A549 (cell line): ENCODE measurements around the gene ZC3H12D. TPM values are rescaled to one million over a fixed set of nuclear protein-coding genes. Genes with fewer than 3 reads are reported as not detected.

Experiments used
- ATAC-seq, 2 experiments: fragments of 200-7000 bp in 1 of 2; fragments of >200 bp in 1 of 2; cut with Nextera tagmentation in 1 of 2; cut with Tn5 transposase in 1 of 2; 3 replicates each; pipeline versions ENCODE4 v1.8.0 to v1.9.1; 2018 to 2020; ENCODE audit warnings: mild to moderate bottlenecking in 1 of 2, moderate library complexity in 1 of 2
- CTCF ChIA-PET: fragments of 300-600 bp; sonication (Branson Sonifier 250); formaldehyde crosslinking; extraction: SDS; loops from one replicate; lab custom pipeline; 2021; ENCODE audit warnings: antibody characterized with exemption, inconsistent platforms; lab: Yijun Ruan, JAX
- POLR2A ChIA-PET: fragments of 350-600 bp; formaldehyde crosslinking; extraction: SDS; loops from one replicate; lab custom pipeline; 2021; ENCODE audit warnings: antibody characterized with exemption, inconsistent platforms; lab: Yijun Ruan, JAX
- DNase-seq, 2 experiments: peaks; one replicate each; pipeline versions ENCODE4 v3.0.0 to v3.0.0-alpha.2; 2011 to 2016; ENCODE audit warnings: low read depth in 1 of 2, low spot score in 1 of 2
- FAIRE-seq: peaks from 2 replicates; lab custom pipeline; 2011; peaks lifted over from hg19 to GRCh38; lab: Jason Lieb, UNC
- H3K27ac ChIP-seq, 2 experiments: fragments of >200 bp; sonication (Bioruptor Twin); formaldehyde crosslinking; 3 replicates each; pipeline ENCODE4 v1.5.1; 2016 to 2017
- H3K4me1 ChIP-seq: fragments of >200 bp; sonication (Bioruptor Twin); formaldehyde crosslinking; 3 replicates; pipeline ENCODE4 v1.6.1; 2016
- H3K4me2 ChIP-seq: fragments of >200 bp; sonication (Bioruptor Twin); formaldehyde crosslinking; 3 replicates; pipeline ENCODE4 v1.6.1; 2016
- H3K4me3 ChIP-seq: fragments of >200 bp; sonication (Bioruptor Twin); formaldehyde crosslinking; 3 replicates; pipeline ENCODE4 v1.5.1; 2016
- H3K9me3 ChIP-seq: fragments of >200 bp; sonication (Bioruptor Twin); formaldehyde crosslinking; 3 replicates; pipeline ENCODE4 v1.6.1; 2016
- BHLHE40 ChIP-seq: IDR thresholded peaks from 2 replicates; pipeline ENCODE4 v1.6.1; 2012; ENCODE audit warnings: low read depth, low read length, inconsistent platforms
- CEBPB ChIP-seq, 2 experiments: fragments of >200 bp in 1 of 2; sonication (Bioruptor Twin) in 1 of 2; formaldehyde crosslinking in 1 of 2; IDR thresholded peaks; 2 replicates each; pipeline ENCODE4 v1.6.1; 2012 to 2016
- EP300 ChIP-seq, 2 experiments: fragments of >200 bp; sonication (Bioruptor Twin); formaldehyde crosslinking; IDR thresholded peaks; 2 replicates in 1 of 2; 3 replicates in 1 of 2; pipeline ENCODE4 v1.6.1; 2016 to 2017
- ESRRA ChIP-seq: fragments of 150-350 bp; IDR thresholded peaks from 2 replicates; pipeline ENCODE4 v1.6.1; 2014; ENCODE audit warnings: mild to moderate bottlenecking, low read length, borderline replicate concordance
- FOXS1 ChIP-seq: fragments of 250-450 bp; sonication (Bioruptor Pico); IDR thresholded peaks from 2 replicates; pipeline ENCODE4 v1.5.0; 2020; ENCODE audit warnings: mild to moderate bottlenecking, moderate library complexity
- HOXB13 ChIP-seq: fragments of 250-450 bp; sonication (Bioruptor Pico); IDR thresholded peaks from 2 replicates; pipeline ENCODE4 v1.5.0; 2020; ENCODE audit warnings: low read depth, mild to moderate bottlenecking, moderate library complexity
- HOXB5 ChIP-seq: fragments of 250-450 bp; sonication (Bioruptor Pico); IDR thresholded peaks from 2 replicates; pipeline ENCODE4 v1.5.0; 2020; ENCODE audit warnings: mild to moderate bottlenecking, moderate library complexity
- KDM1A ChIP-seq: fragments of 200-600 bp; sonication (generic); IDR thresholded peaks from 2 replicates; pipeline ENCODE4 v1.6.1; 2016; ENCODE audit warnings: low read depth, mild to moderate bottlenecking
- NFE2L2 ChIP-seq: fragments of 150-350 bp; conservative IDR thresholded peaks from 2 replicates; pipeline ENCODE4 v1.6.1; 2014; ENCODE audit warnings: low read length
- NPAS2 ChIP-seq: fragments of 250-450 bp; sonication (Bioruptor Pico); IDR thresholded peaks from 2 replicates; pipeline ENCODE4 v1.8.0; 2022; ENCODE audit warnings: mild to moderate bottlenecking, moderate library complexity, borderline replicate concordance
- PHF8 ChIP-seq: fragments of 200-600 bp; sonication (generic); IDR thresholded peaks from 2 replicates; pipeline ENCODE4 v1.6.1; 2016; ENCODE audit warnings: low read depth, mild to moderate bottlenecking, antibody characterized with exemption, moderate library complexity, borderline replicate concordance
- RAD21 ChIP-seq, 2 experiments: fragments of >200 bp in 1 of 2; sonication (Bioruptor Twin) in 1 of 2; formaldehyde crosslinking in 1 of 2; IDR thresholded peaks in 1 of 2; conservative IDR thresholded peaks in 1 of 2; 2 replicates in 1 of 2; 3 replicates in 1 of 2; pipeline ENCODE4 v1.6.1; 2012 to 2018; ENCODE audit warnings: inconsistent platforms in 1 of 2
- SMC3 ChIP-seq: fragments of >200 bp; sonication (Bioruptor Twin); formaldehyde crosslinking; IDR thresholded peaks from 3 replicates; pipeline ENCODE4 v1.6.1; 2018; ENCODE audit warnings: inconsistent platforms
- TP53 ChIP-seq: fragments of 250-450 bp; sonication (Bioruptor Pico); IDR thresholded peaks from 2 replicates; pipeline ENCODE4 v1.5.0; 2021; ENCODE audit warnings: mild to moderate bottlenecking, moderate library complexity
- ZC3H11A ChIP-seq: fragments of 450-650 bp; IDR thresholded peaks from 2 replicates; pipeline ENCODE4 v1.6.1; 2014; ENCODE audit warnings: antibody characterized with exemption, mild to moderate bottlenecking
- ZNF302 ChIP-seq: fragments of 250-450 bp; sonication (Bioruptor Pico); IDR thresholded peaks from 2 replicates; pipeline ENCODE4 v1.9.0; 2021; ENCODE audit warnings: inconsistent platforms, mild to moderate bottlenecking, moderate library complexity
- WGBS: methylation state at CpG from one replicate; pipeline ENCODE4 v1.1.6; 2017; ENCODE audit errors: missing lambda C conversion rate; 5-methylcytosine and 5-hydroxymethylcytosine counted together
- polyA plus RNA-seq, 4 experiments: library from polyadenylated mRNA; depleted of rRNA in 3 of 4; stranded (reverse); fragments of >200 nt; fragmentation: RNase III in 1 of 4; extraction: RNeasy Plus Mini Kit Qiagen cat#74134 plus additional on column Dnase treatment in 1 of 4; gene quantifications; 2 replicates in 3 of 4; 3 replicates in 1 of 4; pipeline ENCODE4 v1.2.3, GENCODE V29; 2011 to 2017
- TF ChIP-seq, protein P1 (sequence below): fragments of >200 bp; sonication (Bioruptor Twin); formaldehyde crosslinking; IDR thresholded peaks from 3 replicates; pipeline ENCODE4 v1.6.1; 2016
- TF ChIP-seq, protein P2 (sequence below): IDR thresholded peaks from 2 replicates; pipeline ENCODE4 v1.6.1; 2012; ENCODE audit warnings: low read depth, borderline replicate concordance
- TF ChIP-seq, protein P3 (sequence below): fragments of >200 bp; sonication (Bioruptor Twin); formaldehyde crosslinking; IDR thresholded peaks from 3 replicates; pipeline ENCODE4 v1.5.1; 2016

ZC3H12D gene
- polyA plus RNA-seq, 2 of the 4 experiments (the other 2 are of a cell fraction): 0.04 to 0.12 TPM

DNA sequence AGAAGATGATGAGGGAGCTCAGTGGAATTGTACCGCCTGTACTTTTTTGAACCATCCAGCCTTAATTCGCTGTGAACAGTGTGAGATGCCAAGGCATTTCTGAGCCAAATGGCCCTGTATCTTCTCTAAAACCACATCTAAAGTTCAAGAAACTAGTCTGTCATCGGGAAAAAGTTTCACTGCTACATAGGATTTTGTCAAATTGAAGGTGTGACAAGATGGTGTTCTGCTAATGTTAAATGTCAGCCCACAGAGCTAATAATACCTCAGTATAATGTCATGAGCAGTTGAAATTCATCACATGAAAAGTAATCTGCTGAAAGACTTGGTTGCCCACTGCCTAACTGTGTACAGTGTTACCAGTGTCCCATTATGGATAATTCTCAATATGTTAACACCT, 75.2 kb downstream of the ZC3H12D start:
- Histone ChIP-seq H3K9me3 (no peaks in the 10 kb centered on the region), H3K27ac (no peak overlapping the region), H3K4me1 (peaks cover 8% of the 10 kb centered on the region; the same call in 2 of the 3 replicates), H3K4me3 (no peak overlapping the region), H3K4me2 (no peak overlapping the region)
- CTCF ChIA-PET: interaction anchor here (0.5 to 2.6 kb wide), 5 partner anchors 16 to 279 kb away, joined by 3 to 10 read pairs (median 3); no protein-coding TSS in a partner anchor
- POLR2A ChIA-PET: no interaction called here
- FAIRE-seq: no peak
- no peak for DNase-seq
- WGBS: 100% methylated on average over 3 of the region's 3 CpGs
- ATAC-seq: no peak
- TF ChIP-seq, protein P1, sequence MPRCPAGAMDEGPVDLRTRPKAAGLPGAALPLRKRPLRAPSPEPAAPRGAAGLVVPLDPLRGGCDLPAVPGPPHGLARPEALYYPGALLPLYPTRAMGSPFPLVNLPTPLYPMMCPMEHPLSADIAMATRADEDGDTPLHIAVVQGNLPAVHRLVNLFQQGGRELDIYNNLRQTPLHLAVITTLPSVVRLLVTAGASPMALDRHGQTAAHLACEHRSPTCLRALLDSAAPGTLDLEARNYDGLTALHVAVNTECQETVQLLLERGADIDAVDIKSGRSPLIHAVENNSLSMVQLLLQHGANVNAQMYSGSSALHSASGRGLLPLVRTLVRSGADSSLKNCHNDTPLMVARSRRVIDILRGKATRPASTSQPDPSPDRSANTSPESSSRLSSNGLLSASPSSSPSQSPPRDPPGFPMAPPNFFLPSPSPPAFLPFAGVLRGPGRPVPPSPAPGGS: no peak
- TF ChIP-seq ZC3H11A (no peak), BHLHE40 (no peak), ZNF302 (CRISPR knock-in tag) (no peak), NFE2L2 (no peak), RAD21 (conservative IDR thresholded peaks at IDR 0.05 in 1 of 2, IDR thresholded peaks at IDR 0.05 in 1 of 2) (no peak), NPAS2 (CRISPR knock-in tag) (no peak), ESRRA (no peak), HOXB13 (CRISPR knock-in tag) (no peak), KDM1A (no peak), TP53 (no peak), HOXB5 (CRISPR knock-in tag) (no peak), EP300 (IDR thresholded peaks at IDR 0.05) (no peak), SMC3 (no peak), PHF8 (no peak), FOXS1 (CRISPR knock-in tag) (no peak)
- TF ChIP-seq, protein P2, sequence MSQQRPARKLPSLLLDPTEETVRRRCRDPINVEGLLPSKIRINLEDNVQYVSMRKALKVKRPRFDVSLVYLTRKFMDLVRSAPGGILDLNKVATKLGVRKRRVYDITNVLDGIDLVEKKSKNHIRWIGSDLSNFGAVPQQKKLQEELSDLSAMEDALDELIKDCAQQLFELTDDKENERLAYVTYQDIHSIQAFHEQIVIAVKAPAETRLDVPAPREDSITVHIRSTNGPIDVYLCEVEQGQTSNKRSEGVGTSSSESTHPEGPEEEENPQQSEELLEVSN: no peak
- TF ChIP-seq, protein P3, sequence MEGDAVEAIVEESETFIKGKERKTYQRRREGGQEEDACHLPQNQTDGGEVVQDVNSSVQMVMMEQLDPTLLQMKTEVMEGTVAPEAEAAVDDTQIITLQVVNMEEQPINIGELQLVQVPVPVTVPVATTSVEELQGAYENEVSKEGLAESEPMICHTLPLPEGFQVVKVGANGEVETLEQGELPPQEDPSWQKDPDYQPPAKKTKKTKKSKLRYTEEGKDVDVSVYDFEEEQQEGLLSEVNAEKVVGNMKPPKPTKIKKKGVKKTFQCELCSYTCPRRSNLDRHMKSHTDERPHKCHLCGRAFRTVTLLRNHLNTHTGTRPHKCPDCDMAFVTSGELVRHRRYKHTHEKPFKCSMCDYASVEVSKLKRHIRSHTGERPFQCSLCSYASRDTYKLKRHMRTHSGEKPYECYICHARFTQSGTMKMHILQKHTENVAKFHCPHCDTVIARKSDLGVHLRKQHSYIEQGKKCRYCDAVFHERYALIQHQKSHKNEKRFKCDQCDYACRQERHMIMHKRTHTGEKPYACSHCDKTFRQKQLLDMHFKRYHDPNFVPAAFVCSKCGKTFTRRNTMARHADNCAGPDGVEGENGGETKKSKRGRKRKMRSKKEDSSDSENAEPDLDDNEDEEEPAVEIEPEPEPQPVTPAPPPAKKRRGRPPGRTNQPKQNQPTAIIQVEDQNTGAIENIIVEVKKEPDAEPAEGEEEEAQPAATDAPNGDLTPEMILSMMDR: no peak

DNA sequence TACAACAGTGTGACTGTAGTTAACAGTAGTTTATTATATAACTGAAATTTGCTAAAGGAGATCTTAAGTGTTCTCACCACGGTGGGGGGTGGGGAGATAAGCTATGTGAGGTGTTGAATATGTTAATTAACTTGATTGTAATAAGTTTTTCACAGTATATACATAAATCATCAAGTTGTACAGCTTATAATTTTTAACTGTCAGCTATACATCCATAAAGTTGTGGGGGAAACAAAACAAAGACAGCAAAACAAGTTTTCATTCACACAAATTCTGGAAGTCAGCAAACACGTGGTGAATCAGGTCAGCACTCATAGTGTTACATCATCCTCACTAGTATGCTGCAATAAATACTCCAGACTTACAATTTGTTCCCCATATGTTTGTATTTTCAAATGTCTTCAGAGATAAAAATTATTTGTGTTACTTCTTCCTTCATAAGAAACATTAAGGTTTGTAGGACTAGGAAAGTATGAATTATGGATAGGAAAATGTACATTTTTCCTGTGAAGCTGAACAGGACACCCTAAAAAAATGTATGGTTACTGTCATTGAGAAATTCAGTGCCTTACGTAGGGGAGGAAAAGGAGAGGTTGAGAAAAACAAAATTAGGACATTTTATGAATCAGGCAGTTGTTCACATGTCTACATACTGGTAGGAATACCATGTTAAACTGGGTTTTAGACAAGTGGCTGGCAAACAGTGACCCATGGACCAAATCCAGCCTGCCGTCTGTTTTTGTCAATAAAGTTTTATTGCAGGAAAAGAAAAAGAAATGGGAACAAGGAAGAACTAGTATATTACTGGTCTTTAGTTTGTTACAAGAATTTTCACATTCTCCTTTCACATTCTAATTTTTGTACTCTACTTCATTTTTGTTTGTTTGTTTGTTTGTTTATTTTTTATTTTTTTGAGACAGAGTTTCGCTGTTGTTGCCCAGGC, 78.7 kb downstream of the ZC3H12D start:
- ATAC-seq (no peak), FAIRE-seq (no peak), DNase-seq (no peak)
- POLR2A ChIA-PET: no interaction called here
- no peak overlapping the region for H3K4me3 ChIP-seq
- peak; percentile 15 to 53; a peak in 2 of 4 replicates for TF ChIP-seq CEBPB (IDR thresholded peaks at IDR 0.05)
- no peak for TF ChIP-seq SMC3
- TF ChIP-seq EP300 (IDR thresholded peaks at IDR 0.05): no peak
- TF ChIP-seq, all 56 proteins: peak for 1
- H3K9me3 ChIP-seq: no peaks in the 10 kb centered on the region
- peaks cover 8% of the 10 kb centered on the region; the same call in 2 of the 3 replicates for H3K4me1 ChIP-seq
- CTCF ChIA-PET: interaction anchor here (1.2 kb wide), 1 partner anchor 17 kb away, joined by 4 read pairs; no protein-coding TSS in a partner anchor
- H3K27ac ChIP-seq: peak overlapping the region; percentile 53 to 66; a peak in 5 of 6 replicates
- H3K4me2 ChIP-seq: 0 out of 3 replicates have a peak overlapping the region, but pooled peaks have one; percentile 2
- 69% methylated on average over 5 of the region's 5 CpGs for WGBS
